Eye (tissue), 1 donor: ENCODE data around the gene MRPL48.
"Not testable (repeated sequence)": the region's sequence is repeated elsewhere in the genome, so short reads cannot be mapped to it uniquely, and the experiment has no call there.

ENCODE experiments used
- DNase-seq: peaks from one replicate; pipeline ENCODE4 v3.0.0-alpha.2; 2015

The MRPL48 gene

DNA sequence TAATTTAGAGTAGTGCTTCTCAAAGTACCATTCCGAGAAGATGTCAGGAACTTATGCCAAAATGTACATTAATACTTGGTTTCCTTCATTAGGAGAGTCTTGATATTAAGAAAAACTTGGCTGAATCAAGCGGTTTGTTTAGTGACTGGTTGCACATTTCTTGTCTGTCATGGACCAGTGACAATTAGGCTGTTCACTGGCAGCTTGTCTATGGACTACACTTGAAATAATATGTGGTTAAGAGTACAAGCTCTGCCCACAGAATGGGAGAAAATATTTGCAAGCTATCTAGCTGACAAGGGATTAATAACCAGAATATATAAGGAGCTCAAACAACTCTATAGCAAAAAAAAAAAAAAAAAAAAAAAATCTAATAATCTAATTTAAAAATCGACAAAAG is 64.4 kb downstream of the MRPL48 start:
- DNase-seq = no peak

DNA sequence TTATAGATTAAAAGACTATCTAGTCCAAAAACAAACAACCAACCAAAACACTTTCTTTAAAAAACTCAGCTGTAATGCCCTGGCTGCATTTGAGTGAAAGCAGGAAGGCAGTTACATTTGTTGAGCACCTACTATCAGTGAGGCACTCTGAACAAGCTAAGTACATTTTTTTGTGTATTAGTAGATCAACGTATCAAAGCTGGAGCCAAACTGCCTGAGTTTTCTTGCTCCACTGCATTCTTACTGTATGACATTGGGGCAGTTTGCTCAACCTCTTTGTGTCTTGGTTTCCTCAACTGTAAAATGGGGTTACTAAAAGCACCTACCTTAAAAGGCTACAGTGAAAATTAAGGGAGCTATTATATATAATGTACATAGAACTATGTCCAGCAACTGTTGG is 67.0 kb downstream of the MRPL48 start:
- DNase-seq = no peak

DNA sequence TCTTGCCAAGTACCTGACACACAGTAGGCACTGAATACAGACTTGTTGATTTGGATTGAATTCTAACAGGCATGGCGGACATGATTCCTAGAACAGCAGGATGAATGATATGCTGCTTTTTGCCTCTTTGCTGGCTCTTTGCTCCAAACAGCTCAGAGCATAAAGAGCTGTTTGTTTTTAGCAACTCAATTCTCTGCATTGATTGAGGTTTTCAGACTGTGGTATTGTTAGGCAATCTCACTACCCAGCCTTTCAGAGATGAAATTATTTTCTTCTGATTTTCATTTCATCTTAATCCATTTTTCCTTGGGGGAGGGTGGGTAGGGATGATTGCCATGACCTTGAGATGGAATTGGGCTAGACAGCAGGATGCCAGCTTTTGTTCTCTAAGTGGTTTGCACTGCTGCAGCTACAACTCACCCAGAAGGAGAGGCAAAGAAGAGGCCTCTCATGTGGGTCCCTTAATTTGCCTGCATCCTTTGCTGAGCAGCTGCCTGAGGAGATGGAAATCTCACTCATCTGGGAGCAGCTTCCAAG is 68.4 kb downstream of the MRPL48 start:
- peak; percentile 49 for DNase-seq

DNA sequence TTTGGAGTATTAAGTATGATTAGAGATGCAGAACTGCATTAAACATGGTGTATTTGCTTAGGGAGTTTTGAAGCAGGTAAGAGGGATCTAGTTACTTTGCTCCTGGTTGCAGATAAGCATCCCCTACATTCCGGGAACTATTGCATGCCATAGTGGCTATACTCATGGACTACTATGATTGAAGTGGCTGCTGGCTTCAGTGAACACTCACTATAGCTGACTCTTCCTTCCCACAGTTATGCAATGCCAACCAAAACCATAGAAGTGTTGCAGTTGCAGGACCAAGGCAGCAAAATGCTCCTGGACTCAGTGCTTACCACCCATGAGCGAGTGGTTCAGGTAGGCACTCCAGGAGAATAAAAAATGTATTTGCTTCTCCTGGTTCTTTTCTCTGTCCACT is 72.0 kb downstream of the MRPL48 start:
- DNase-seq = no peak

DNA sequence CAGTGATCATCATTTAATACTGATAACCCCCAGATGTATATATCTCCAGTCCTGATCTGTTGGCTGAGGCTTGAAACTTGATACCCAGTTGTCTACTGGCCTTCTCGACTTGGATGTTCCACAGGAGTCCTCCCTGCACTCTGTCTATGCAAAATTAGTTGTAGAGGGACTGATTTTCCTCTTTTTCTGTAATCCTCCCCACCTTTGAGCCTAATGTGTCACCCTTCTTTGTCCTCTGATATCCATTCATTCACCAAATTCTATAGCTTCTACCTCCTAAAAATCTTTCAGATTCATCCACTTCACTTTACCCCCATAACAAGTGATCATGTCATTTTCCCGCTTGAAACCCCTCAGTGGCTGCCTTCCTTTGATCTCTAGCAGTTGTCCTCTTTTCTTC is 72.5 kb downstream of the MRPL48 start:
- no peak for DNase-seq

DNA sequence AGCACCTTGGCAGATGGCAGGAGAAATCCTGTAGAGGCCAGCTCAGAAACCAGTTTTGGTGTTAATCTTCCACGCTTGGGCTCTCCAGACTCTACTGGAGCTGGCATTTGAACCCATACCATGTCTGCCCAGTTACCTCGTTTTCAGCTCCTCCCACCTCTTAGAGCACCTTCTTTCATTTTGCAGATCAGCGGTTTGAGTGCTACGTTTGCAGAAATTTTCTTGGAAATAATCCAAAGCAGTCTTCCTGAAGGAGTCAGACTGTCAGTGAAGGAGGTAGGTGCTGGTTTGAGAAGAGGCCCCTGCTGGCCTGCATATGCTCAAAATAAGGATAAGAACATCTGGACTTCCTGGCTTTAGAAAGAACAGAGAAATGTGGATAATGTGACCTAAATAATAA is 75.3 kb downstream of the MRPL48 start:
- DNase-seq = no peak

DNA sequence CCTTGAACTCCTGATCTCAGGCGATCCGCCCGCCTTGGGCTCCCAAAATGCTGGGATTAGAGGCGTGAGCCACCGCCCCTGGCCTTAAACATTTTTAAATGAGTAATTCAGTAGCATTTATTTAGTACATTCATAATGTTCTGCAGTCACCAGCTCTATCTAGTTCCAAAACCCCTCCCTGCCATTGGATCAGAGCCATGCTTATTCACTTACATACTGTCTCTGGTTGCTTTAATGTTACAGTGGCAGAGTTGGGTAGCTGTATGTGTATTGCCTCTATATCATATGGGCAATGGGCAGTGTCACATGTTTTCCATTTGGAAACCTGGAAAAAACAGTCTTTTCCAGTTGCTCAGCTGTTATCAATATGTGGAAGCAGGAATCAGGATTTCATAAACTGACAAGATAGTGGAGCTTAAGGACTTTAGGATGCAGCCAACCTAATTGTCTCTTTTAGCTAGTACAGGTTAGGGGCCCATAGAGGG is 78.5 kb downstream of the MRPL48 start:
- DNase-seq = no peak

DNA sequence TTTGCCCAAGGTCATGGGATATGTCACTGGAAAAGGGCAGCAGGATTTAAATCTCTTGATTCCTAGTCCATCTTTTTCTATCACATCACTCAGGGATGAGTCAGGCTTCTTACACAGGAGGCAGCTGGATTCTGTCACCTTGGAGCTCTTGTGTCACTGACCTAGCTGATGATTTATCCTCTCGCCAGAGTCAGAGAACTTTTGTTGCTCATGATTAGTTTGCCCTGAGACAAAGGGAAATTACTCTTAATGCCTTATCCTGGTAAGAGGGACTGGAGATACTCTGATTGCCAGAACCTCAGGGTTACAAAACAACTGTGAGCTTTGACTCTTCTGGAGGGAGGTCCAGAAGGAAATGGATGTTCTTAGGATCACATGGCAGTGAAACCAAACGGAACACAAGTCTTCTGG is 78.9 kb downstream of the MRPL48 start:
- DNase-seq = no peak

DNA sequence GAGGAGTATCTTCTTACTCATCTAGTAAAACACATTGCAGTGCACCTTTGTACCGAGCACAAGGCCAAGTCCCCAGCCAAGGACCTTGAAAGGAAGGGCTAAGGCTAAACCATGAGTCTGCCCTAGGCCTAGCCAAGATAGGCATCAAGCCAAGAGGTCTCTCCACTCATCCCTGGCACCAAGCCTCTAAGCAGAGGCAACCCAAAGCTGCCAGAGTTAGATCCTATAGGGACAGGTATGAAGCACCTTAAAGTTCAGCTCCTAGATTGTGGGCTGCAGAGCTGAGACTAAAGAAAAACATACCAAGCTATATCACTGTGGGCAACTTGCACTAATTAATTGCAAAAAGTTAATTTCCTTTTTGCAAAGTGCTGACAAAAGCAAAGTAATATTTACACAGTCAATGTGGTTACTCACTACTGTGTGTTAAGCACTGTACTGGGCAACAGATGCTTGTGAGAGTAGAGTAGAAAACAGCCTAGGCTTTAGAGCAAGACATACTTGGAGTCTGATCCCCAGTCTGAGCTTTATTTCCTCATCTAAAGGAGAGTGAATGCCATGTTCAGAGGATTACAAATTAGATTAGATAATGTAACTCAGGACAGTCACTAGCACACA is 81.8 kb downstream of the MRPL48 start:
- no peak for DNase-seq

DNA sequence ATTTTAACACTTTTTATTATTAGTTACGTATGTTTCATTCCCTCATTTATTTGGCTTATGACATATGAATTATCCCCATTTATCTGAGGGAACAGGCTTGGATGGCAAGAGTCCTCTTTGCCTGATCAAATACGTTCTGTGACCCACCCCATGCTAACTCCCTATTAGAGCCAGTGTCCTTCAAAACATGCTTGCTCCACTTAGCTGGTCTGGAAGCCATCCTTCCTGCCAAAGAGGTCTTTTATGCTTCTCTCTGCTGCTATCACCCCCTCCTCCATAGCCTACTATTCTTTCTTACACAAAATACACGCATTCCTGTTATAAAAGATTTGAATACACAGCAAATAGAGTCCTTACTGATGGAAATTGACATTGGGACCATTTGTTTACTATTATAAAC is 82.6 kb downstream of the MRPL48 start:
- no peak for DNase-seq

DNA sequence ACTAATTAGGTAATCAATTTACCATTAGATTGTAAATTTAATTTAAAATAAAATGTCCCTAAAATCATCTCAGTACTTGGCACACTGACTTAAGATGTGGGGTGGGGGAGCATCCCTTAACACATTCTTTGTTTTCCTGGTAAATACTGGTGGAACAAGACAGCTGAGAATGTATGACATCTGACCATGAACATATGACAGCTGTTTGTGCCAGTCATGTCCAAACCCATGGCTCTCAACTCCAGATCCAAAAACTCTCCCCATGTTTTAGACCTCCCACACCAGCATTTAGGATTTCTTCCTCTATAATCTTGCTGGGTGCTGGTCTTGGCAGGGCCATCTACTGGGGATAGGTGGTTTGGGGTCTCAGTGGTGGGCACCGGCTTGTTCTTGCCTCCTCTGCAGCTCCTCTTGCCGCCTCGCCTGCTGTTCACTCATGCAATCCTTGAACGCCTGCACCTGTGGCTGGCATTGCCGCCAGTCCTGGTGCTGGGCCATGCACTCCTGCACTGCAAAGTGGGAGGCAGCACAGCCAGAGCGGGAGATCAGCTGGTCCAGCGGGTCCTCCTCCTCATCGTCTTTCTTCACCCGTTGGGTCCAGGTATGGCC is 85.2 kb downstream of the MRPL48 start:
- no peak for DNase-seq

DNA sequence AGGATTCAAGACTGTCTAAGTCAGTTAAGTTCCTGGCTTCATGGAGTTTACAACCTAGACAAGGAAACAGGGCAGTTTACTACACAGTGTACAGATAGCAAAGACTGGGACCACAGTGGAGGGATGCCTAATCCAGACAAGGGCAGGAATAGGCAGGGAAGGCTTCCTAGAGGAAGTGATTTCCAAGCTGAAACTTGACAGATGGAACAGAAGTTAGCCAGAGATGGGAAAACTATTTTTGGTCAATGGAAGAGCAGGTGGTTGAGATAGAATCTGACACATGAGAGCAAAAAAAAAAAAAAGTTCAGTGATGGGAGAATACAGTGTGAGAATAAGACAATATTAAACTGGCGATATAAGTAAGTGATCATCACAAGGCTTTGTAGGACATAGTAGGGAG is 87.7 kb downstream of the MRPL48 start:
- DNase-seq = no peak

DNA sequence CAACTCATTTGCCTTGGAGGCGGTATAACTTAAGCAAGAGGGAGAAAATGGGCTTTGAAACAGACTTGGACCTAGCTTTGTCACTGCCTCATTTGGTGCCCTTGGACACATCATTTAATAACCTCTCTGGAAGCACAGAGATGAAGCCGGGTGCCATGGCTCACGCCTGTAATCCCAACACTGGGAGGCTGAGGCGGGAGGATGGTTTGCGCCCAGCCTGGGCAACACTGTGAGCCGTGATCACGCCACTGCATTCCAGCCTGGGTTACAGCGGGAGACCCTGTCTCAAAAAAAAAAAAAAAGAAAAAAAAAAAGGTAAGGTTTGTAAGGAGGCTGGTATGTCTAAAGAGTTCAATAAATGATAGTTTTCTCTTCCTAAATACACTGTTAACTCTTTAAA is 88.2 kb downstream of the MRPL48 start:
- DNase-seq = no peak

DNA sequence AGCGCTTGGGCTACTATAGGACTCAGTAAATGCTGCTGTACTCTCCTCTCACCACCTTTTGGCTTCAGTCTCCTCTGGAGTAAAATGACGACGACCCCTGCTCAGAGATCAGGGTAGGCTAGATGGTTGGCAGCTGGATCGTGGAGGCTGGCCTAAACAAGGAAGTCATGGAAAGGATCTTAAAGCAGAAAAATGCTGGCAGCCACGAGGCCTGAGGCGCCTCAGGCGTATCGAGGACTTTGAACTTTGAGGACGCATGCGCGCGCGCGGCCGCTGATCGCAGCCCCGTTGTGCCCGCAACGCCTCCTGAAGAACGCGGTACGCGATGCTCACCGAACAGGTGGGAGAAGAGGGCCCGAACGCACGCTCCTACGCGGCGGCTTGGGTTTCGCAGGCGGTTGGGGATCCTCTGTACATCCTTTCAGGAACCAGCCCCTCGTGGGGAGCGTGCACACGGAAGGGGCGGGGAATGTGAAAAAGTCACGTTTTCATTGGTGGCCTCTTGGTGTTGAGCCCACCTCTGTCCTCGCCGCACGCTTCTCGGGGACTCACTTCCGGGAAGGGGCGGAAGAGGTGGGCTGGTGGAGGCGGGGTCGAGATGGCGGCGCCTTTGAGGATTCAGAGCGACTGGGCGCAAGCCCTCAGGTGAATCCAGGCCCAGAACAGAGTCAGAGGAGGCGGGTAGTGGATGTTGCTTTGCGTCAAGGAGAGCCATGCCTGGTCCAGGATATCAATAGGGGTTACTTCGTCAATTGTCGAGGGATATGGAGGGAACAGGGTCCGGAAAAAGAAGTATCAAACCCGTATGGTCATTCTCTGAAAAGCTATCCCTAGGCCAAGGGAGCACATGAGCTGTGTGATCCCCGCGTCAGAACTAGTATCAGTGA is 89.0 kb downstream of the MRPL48 start, which contains the start of the genes COA4 and PAAF1:
Gene COA4 (minus strand): TSS at position 423 of the 887 bp plus-strand sequence. CDS start 3,468 bp downstream, outside the sequence.
Gene PAAF1 (plus strand): TSS at position 576 of the 887 bp plus-strand sequence. CDS start 23 bp downstream, at position 599.
- DNase-seq = peak; percentile 99

DNA sequence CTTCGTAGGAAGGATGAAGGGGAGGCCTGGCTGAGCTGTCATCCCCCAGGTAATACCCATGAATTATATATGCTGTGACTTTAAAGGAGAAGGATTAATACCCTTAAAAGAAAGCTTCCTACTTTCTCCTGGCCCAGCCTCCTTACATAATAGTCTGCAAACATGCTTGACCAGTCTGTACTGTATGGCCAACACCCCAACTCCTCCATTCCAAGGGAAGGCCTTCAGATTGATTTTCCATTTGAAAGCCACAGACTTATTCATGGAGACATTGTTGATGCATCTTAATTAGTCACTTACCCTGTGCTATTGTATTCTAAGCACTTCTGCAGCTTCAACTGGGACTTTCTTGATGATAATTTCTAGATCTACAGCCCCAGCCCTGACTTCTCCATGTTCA is 91.1 kb downstream of the MRPL48 start:
- DNase-seq = no peak

DNA sequence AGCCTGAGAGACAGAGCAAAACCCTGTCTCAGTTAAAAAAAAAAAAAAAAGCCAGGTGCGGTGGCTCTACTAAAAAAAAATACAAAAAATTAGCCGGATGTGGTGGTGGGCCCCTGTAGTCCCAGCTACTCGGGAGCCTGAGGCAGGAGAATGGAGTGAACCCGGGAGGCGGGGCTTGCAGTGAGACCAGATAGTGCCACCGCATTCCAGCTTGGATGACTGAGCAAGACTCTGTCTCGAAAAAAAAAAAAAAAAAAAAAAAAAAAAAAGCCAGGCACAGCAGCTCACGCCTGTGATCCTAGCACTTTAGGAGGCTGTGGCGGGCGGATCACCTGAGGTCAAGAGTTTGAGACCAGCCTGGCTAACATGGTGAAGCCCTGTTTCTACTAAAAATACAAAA is 92.8 kb downstream of the MRPL48 start:
- not testable (repeated sequence) for DNase-seq

DNA sequence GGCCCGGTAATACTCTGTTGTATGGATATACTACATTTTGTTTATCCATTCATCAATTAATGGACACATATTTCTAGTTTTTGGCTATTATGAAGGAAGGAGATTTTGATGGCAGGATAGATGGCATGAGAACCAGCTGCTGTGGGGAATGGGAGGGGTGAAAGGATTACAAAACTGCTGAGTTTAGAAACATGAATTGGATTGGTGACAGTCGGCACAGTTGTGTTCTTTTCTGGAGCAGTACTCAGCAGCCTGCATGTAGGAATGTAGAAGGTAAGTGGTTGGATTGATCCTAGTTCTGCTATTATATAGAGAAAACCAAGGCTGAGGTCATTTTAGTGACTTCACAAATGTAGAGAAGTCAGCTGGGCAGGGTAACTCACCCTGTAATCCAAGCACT is 96.2 kb downstream of the MRPL48 start:
- DNase-seq = no peak

DNA sequence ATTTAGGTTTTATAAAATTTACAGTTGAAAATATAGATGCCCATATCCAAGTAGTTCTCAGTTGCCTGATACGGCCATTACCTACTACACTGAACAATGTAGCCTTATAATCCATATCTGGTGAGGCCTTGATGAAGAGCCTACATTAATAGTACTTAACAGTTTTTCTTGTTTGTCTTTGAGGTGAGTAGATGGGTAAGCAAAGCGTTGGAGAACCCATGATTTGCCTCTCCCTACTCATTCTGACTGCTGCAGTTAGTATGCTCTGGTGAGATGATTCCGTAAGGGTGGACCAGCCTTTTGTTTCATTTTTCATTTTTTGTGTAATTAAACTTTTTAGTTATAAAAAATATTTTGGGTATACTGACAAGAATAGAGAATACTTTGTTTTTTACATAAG is 100.6 kb downstream of the MRPL48 start:
- DNase-seq = no peak

DNA sequence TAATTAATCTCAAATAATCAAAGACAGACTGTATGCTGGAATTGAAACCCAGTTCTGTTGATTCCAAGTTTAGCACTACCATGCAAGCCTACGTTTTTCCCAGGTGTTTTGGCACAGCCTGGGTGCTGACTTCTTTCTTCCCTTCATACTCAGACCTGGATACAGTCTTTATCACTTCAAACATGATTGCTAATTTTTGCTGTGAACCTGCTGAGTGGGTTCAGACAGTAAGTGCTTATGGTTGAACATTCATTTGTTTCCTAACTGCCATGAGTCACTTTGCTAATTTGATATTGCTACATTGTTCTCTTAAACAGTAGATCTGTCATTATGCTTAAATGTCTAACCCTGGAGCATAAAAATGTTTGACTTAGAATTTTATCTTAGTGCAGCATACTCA is 101.3 kb downstream of the MRPL48 start:
- no peak for DNase-seq

DNA sequence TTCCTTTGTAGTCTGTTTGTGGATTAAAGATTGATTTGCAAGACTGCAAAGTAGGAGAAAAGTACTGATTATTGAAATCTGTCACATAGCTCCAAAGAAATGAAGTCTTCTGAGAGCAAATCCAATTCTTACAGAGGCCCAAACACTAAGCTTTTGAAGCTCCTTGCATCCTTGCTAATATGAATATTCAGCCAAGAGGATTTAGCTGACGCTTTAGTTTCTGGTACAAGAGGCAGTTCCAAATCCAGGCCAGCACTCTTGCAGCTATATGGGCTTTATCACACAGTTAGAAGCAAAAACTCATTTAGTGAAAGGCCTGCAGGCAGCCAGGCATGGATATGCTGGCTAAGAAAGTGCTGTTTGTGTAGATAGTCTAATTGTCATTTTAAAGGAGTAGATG is 101.9 kb downstream of the MRPL48 start:
- no peak for DNase-seq

DNA sequence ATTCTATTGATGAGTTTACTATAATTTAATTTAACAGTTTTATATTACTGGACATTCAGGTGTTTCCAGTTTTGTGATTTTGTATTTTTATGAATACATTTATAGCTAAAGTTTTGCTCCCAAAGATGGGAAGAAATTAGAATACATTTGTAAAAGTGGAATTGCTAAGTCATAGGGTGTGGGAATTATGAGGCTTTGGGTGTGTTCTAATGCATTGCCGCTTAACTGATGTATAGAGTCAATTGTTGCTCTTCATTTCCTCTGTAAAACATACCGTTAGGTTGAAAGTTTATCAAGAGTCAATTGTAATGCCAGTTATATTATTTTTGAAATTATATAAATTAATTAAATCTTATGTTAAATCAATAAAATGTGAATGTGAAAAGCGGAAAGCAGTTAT is 105.4 kb downstream of the MRPL48 start:
- no peak for DNase-seq

DNA sequence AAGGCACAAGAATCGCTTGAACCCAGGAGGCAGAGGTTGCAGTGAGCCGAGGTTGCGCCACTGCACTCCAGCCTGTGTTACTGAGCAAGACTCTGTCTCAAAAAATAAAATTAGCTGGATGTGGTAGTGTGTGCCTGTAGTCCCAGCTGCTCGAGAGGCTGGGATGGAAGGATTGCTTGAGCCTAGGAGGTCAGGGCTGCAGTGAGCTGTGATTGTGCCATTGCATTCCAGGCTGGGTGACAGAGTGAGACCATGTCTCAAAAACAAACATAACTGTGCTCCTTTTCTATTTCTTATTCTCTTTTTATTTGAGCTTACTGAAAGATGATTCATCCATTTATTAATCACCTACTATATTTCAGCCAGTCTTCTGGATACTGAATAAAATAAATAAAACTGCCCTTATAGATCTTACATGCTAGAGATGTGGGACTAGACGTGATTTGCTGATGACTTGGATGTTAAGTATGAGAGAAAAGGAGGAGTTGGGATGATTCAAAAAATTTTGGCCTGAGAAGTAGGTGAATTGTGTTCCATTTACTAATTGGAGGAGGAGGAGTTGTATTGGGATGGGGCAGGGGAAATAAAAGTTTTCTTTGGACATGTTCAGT is 107.2 kb downstream of the MRPL48 start:
- DNase-seq = no peak

DNA sequence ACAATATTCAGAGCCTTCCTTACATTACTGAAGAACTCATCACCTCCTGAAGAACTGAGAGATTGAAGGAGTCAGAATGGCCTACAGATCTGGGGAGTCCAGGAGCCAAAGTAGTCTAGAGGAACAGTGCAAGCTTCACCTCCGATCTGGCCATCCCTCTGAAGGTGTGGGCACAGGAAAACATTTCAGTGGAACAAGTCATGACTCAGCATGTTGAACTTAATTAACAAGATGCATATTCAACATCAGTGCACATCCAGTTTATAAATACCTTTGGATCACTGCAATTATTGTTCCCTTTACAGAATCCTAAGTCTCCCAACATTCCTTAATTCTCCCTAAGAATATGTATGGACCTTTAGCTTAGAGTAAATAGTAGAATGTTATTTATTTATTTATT is 114.6 kb downstream of the MRPL48 start:
- DNase-seq = no peak
